ENCODE measurements around the gene PCYT1A. TPM values are rescaled to one million over a fixed set of nuclear protein-coding genes. Genes with fewer than 3 reads are reported as not detected.
A peak's percentile ranks its signal among the peaks of the same experiment; 100 is the strongest.

PCYT1A gene
- total and polyA plus RNA-seq, 2 of the 13 experiments (the other 11 are each of a cell fraction or from before 2014, with no cell fraction given) = 26.4 to 45.3 TPM

DNA sequence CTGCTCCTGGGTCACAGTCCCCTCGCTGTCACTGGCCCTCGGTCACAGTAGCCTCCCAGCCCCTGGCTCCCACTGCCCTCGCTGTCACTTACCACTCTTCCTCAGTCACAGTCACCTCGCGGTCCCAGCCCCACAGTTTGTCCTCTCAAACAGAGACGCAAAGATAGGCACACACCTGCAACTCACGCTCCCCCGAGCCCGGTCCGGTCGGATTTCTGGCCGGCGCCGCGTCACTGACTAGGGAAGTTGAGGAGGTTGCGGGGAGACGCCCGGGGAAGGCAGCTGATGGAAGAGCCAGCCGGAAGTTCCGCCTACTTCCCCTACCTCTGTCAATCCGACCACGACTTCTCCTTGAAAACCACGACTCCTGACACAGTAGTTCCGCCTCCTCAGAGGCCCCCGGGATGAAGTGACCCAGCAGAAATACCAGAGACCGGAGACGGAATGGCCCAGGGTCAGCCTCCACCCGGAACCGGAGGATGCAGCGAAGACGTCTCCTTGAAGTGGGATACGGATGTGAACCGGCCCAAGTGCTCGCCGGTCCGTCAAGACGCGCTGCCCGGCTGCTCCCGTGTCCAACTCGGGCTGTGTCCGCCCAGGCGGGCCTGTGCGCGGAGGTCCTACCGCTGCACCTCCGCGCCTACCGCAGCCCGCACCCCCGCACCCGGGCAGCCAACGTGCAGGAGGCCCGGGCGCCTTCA, at the start of gene PCYT1A (continued):
- TF ChIP-seq, protein P1, sequence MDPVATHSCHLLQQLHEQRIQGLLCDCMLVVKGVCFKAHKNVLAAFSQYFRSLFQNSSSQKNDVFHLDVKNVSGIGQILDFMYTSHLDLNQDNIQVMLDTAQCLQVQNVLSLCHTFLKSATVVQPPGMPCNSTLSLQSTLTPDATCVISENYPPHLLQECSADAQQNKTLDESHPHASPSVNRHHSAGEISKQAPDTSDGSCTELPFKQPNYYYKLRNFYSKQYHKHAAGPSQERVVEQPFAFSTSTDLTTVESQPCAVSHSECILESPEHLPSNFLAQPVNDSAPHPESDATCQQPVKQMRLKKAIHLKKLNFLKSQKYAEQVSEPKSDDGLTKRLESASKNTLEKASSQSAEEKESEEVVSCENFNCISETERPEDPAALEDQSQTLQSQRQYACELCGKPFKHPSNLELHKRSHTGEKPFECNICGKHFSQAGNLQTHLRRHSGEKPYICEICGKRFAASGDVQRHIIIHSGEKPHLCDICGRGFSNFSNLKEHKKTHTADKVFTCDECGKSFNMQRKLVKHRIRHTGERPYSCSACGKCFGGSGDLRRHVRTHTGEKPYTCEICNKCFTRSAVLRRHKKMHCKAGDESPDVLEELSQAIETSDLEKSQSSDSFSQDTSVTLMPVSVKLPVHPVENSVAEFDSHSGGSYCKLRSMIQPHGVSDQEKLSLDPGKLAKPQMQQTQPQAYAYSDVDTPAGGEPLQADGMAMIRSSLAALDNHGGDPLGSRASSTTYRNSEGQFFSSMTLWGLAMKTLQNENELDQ (CRISPR knock-in tag; IDR thresholded peaks at IDR 0.05; ENCODE audit: borderline replicate concordance) = no peak
- TF ChIP-seq ZNF605 (CRISPR knock-in tag; IDR thresholded peaks at IDR 0.05) (peak; percentile 83; the same call in 1 of the 2 replicates), RFXAP (CRISPR knock-in tag; IDR thresholded peaks at IDR 0.05; ENCODE audit: borderline replicate concordance) (peak; percentile 76; the same call in 1 of the 2 replicates), ZMYM4 (CRISPR knock-in tag; IDR thresholded peaks at IDR 0.05) (peak; percentile 48; the same call in 1 of the 2 replicates), NR2F2 (IDR thresholded peaks at IDR 0.05; ENCODE audit: borderline replicate concordance, low read depth) (no peak), XBP1 (CRISPR knock-in tag; IDR thresholded peaks at IDR 0.05) (no peak; the same call in 1 of the 2 replicates), ZFP36L2 (CRISPR knock-in tag; IDR thresholded peaks at IDR 0.05) (no peak), ATRX (CRISPR knock-in tag; IDR thresholded peaks at IDR 0.05; ENCODE audit: borderline replicate concordance) (no peak), ZFP37 (CRISPR knock-in tag; IDR thresholded peaks at IDR 0.05; ENCODE audit: borderline replicate concordance) (peak; percentile 50; the same call in 1 of the 2 replicates), ZNF446 (CRISPR knock-in tag; IDR thresholded peaks at IDR 0.05) (no peak), CBX5 (CRISPR knock-in tag; IDR thresholded peaks at IDR 0.05; ENCODE audit: borderline replicate concordance) (peak; percentile 60; the same call in 1 of the 2 replicates), ATAD3A (CRISPR knock-in tag; IDR thresholded peaks at IDR 0.05) (no peak), ZFP41 (CRISPR knock-in tag; IDR thresholded peaks at IDR 0.05; ENCODE audit: borderline replicate concordance) (no peak), ZNF136 (CRISPR knock-in tag; IDR thresholded peaks at IDR 0.05; ENCODE audit: low read depth) (0 out of 2 replicates have a peak, but pooled peaks have one; percentile 50), ZNF614 (CRISPR knock-in tag; IDR thresholded peaks at IDR 0.05; ENCODE audit: borderline replicate concordance) (peak; percentile 88), IKZF4 (CRISPR knock-in tag; IDR thresholded peaks at IDR 0.05; ENCODE audit: borderline replicate concordance, low read depth, not compliant biosample characterization) (no peak), ZC3H13 (CRISPR knock-in tag; IDR thresholded peaks at IDR 0.05) (peak; percentile 86; the same call in 1 of the 2 replicates), ZBTB38 (CRISPR knock-in tag; IDR thresholded peaks at IDR 0.05) (no peak; the same call in 1 of the 2 replicates), CHCHD3 (CRISPR knock-in tag; IDR thresholded peaks at IDR 0.05) (no peak; the same call in 1 of the 2 replicates), ZNF350 (CRISPR knock-in tag; IDR thresholded peaks at IDR 0.05; ENCODE audit: borderline replicate concordance, low read depth) (peak; percentile 97), ZNF205 (CRISPR knock-in tag; IDR thresholded peaks at IDR 0.05) (no peak)
- TF ChIP-seq, protein P2, sequence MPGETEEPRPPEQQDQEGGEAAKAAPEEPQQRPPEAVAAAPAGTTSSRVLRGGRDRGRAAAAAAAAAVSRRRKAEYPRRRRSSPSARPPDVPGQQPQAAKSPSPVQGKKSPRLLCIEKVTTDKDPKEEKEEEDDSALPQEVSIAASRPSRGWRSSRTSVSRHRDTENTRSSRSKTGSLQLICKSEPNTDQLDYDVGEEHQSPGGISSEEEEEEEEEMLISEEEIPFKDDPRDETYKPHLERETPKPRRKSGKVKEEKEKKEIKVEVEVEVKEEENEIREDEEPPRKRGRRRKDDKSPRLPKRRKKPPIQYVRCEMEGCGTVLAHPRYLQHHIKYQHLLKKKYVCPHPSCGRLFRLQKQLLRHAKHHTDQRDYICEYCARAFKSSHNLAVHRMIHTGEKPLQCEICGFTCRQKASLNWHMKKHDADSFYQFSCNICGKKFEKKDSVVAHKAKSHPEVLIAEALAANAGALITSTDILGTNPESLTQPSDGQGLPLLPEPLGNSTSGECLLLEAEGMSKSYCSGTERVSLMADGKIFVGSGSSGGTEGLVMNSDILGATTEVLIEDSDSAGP (CRISPR knock-in tag; IDR thresholded peaks at IDR 0.05; ENCODE audit: borderline replicate concordance) = peak; percentile 87; the same call in 1 of the 2 replicates
- TF ChIP-seq, protein P3, sequence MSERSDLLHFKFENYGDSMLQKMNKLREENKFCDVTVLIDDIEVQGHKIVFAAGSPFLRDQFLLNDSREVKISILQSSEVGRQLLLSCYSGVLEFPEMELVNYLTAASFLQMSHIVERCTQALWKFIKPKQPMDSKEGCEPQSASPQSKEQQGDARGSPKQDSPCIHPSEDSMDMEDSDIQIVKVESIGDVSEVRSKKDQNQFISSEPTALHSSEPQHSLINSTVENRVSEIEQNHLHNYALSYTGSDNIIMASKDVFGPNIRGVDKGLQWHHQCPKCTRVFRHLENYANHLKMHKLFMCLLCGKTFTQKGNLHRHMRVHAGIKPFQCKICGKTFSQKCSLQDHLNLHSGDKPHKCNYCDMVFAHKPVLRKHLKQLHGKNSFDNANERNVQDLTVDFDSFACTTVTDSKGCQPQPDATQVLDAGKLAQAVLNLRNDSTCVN (CRISPR knock-in tag; IDR thresholded peaks at IDR 0.05; ENCODE audit: borderline replicate concordance) = no peak
- TF ChIP-seq, protein P4, sequence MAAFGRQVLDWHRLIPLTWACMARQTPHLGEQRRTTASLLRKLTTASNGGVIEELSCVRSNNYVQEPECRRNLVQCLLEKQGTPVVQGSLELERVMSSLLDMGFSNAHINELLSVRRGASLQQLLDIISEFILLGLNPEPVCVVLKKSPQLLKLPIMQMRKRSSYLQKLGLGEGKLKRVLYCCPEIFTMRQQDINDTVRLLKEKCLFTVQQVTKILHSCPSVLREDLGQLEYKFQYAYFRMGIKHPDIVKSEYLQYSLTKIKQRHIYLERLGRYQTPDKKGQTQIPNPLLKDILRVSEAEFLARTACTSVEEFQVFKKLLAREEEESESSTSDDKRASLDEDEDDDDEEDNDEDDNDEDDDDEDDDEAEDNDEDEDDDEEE (CRISPR knock-in tag; IDR thresholded peaks at IDR 0.05) = no peak
